DOHH2 (cell line): Measurements from ENCODE around the gene WDR35.

Experiments
- H3F3A ChIP-seq: fragments of 200-600 bp; sonication (generic), shearing (Covaris generic); 2 replicates; pipeline ENCODE4 v1.6.0; 2016; ENCODE audit warnings: antibody characterized with exemption, mild to moderate bottlenecking; ENCODE audit not compliant: control insufficient read depth, insufficient read depth
- H3K27ac ChIP-seq: fragments of 200-600 bp; sonication (generic); 2 replicates; pipeline ENCODE4 v1.5.1; 2014; ENCODE audit warnings: low read depth, mild to moderate bottlenecking, low read length, moderate library complexity
- H3K27me3 ChIP-seq: fragments of 200-600 bp; sonication (generic); 2 replicates; pipeline ENCODE4 v1.6.1; 2014; ENCODE audit warnings: mild to moderate bottlenecking, low read length, mixed read lengths; ENCODE audit not compliant: control insufficient read depth
- H3K36me3 ChIP-seq: fragments of 200-600 bp; sonication (generic); 2 replicates; pipeline ENCODE4 v1.6.1; 2014; ENCODE audit warnings: mild to moderate bottlenecking, low read length, moderate library complexity, mixed read lengths; ENCODE audit not compliant: control insufficient read depth
- H3K4me1 ChIP-seq: fragments of 200-600 bp; sonication (generic); 2 replicates; pipeline ENCODE4 v1.6.1; 2014; ENCODE audit warnings: mild to moderate bottlenecking, low read length, mixed read lengths; ENCODE audit not compliant: control insufficient read depth
- H3K4me2 ChIP-seq: fragments of 200-600 bp; sonication (generic); 2 replicates; pipeline ENCODE4 v1.6.0; 2014; ENCODE audit warnings: mild to moderate bottlenecking, low read length, moderate library complexity
- H3K4me3 ChIP-seq: fragments of 200-600 bp; sonication (generic); 2 replicates; pipeline ENCODE4 v1.5.1; 2014; ENCODE audit warnings: mild to moderate bottlenecking, low read length, mixed read lengths
- H3K79me2 ChIP-seq: fragments of 200-600 bp; sonication (generic); 2 replicates; pipeline ENCODE4 v1.6.1; 2014; ENCODE audit warnings: mild to moderate bottlenecking, low read length, mixed read lengths; ENCODE audit not compliant: control insufficient read depth
- H3K9me2 ChIP-seq: fragments of 200-600 bp; sonication (generic); replicated peaks from 2 replicates; pipeline ENCODE4 v1.6.1; 2014; ENCODE audit warnings: mild to moderate bottlenecking, low read length, mixed read lengths; ENCODE audit not compliant: control insufficient read depth
- H3K9me3 ChIP-seq: fragments of 200-600 bp; sonication (generic); 2 replicates; pipeline ENCODE4 v1.6.1; 2014; ENCODE audit warnings: antibody characterized with exemption, low read length, mixed read lengths; ENCODE audit not compliant: control insufficient read depth, insufficient read depth
- H4K20me1 ChIP-seq: fragments of 200-600 bp; sonication (generic); 2 replicates; pipeline ENCODE4 v1.6.0; 2014; ENCODE audit warnings: low read depth, mild to moderate bottlenecking, antibody characterized with exemption, low read length, moderate library complexity; ENCODE audit not compliant: control insufficient read depth, insufficient read depth
- CTCF ChIP-seq: fragments of 200-600 bp; sonication (generic); IDR thresholded peaks from one replicate; pipeline ENCODE4 v1.5.1; 2014; ENCODE audit warnings: antibody characterized with exemption, mild to moderate bottlenecking, low read depth, low read length; ENCODE audit not compliant: poor library complexity, severe bottlenecking
- EZH2phosphoT487 ChIP-seq: fragments of 200-600 bp; sonication (generic); IDR thresholded peaks from 2 replicates; pipeline ENCODE4 v1.6.1; 2017; ENCODE audit warnings: borderline replicate concordance, mild to moderate bottlenecking, antibody characterized with exemption, low read length, moderate library complexity, mixed read lengths

The WDR35 gene

DNA sequence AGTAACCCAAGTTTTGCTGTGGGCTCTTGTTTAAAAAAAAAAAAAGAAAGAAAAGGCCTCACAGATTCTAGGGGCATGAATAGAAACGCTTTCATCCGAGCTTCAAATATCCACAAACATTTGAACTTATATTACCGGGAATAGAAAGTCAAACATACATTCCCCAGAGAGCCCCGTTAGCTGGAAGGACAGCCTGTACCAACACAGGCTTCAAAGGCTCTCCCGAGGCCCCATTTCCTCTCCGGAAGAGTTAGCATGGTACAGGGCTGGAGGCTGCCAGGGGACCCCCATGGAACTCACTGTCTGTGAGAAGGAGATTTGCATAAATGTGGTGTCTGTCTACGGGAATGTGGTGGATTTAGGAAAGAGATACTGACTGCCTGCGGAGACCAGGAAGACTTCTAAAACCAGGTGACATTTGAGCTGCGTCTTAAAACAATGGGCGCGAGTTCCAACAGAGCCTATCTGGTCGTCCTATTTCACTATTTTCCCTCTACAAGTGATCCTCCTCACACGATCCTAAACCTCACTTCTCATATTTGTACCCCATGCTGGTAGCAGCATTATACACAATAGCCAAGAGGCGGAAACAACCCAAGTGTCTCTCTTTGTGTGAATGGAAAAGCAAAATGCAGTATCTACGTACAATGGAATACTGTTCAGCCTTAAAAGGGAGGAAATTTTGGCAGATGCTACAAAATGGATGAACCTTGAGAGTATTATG is 23.4 kb upstream of the WDR35 start:
- H3K27ac ChIP-seq, result no peak overlapping the region
- no peaks in the 10 kb centered on the region for H3K9me3 ChIP-seq
- H3K4me3 ChIP-seq, result no peak overlapping the region
- TF ChIP-seq EZH2phosphoT487 (no peak; the same call in 1 of the 2 replicates), CTCF (no peak)
- H3F3A ChIP-seq, result no peaks in the 10 kb centered on the region
- H3K4me2 ChIP-seq, result no peak overlapping the region
- peaks cover 28% of the 10 kb centered on the region for H3K27me3 ChIP-seq
- H3K79me2 ChIP-seq, result no peaks in the 10 kb centered on the region
- no peaks in the 10 kb centered on the region for H3K9me2 ChIP-seq
- no peaks in the 10 kb centered on the region for H3K36me3 ChIP-seq
- H4K20me1 ChIP-seq, result no peaks in the 10 kb centered on the region
- no peaks in the 10 kb centered on the region for H3K4me1 ChIP-seq

GRCh38 chr2:20012282-20013125 is 22.6 kb upstream of the WDR35 start, which contains the start of gene MATN3:
Gene MATN3, minus strand, starts transcription at chr2:20012668. Its CDS starts 37 bp downstream, at chr2:20012631.
- Histone ChIP-seq H3K27me3 (peaks cover 28% of the 10 kb centered on the region), H3K36me3 (no peaks in the 10 kb centered on the region), H3K79me2 (no peaks in the 10 kb centered on the region), H4K20me1 (no peaks in the 10 kb centered on the region), H3F3A (no peaks in the 10 kb centered on the region), H3K9me3 (no peaks in the 10 kb centered on the region), H3K4me3 (no peak within 1 kb of the TSS), H3K9me2 (no peaks in the 10 kb centered on the region), H3K27ac (no peak within 1 kb of the TSS), H3K4me2 (no peak within 1 kb of the TSS), H3K4me1 (no peaks in the 10 kb centered on the region)
- TF ChIP-seq CTCF (no peak), EZH2phosphoT487 (no peak)

DNA sequence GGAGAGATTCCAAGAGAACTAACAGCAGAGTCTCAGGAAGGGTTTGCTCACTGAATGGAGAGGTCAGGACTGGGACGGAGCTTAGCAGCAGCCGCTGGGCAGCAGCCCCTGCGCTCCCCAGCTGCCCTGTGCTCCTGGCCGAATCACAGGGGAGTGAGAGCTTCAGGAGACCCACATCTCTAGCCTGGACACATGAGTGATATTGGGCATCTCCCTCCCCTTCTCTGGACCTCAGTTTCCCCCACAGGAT is 22.1 kb upstream of the WDR35 start:
- TF ChIP-seq CTCF (no peak), EZH2phosphoT487 (no peak)
- Histone ChIP-seq H3K36me3 (no peaks in the 10 kb centered on the region), H3K4me1 (no peaks in the 10 kb centered on the region), H3K27me3 (peaks cover 28% of the 10 kb centered on the region), H3K9me2 (no peaks in the 10 kb centered on the region), H3F3A (no peaks in the 10 kb centered on the region), H3K4me2 (no peak overlapping the region), H3K79me2 (no peaks in the 10 kb centered on the region), H3K27ac (no peak overlapping the region), H3K4me3 (no peak overlapping the region), H4K20me1 (no peaks in the 10 kb centered on the region), H3K9me3 (no peaks in the 10 kb centered on the region)
